ENCODE data around the gene LRRC4. TPM values are rescaled to one million over a fixed set of nuclear protein-coding genes. Genes with fewer than 3 reads are reported as not detected.

The LRRC4 gene
- polyA plus RNA-seq (2013, experiment 1 of 2), result 0.23 TPM
- polyA plus RNA-seq (2013, experiment 2 of 2), result 0.14 TPM

GRCh38 chr7:128030654-128031611, at the start of gene LRRC4:
TSS of gene LRRC4 (minus strand) at chr7:128031437. CDS start at chr7:128030640, 797 bp downstream.
- Histone ChIP-seq H3K18ac (ENCODE audit: low read depth in 1 of 2, low read length in 2 of 2) (peak within 1 kb of the TSS; percentile 38), H3K27ac (ENCODE audit: low read length, poor library complexity, severe bottlenecking) (no peak within 1 kb of the TSS), H2BK15ac (ENCODE audit: low read depth, poor library complexity, severe bottlenecking) (no peak within 1 kb of the TSS), H3K4me3 (ENCODE audit: insufficient read depth in 1 of 2, low read depth in 1 of 2, low read length in 2 of 2) (peak within 1 kb of the TSS; percentile 60 to 76), H2AFZ (ENCODE audit: low read depth, low read length) (no peak within 1 kb of the TSS), H3K9ac (ENCODE audit: low read length) (peak within 1 kb of the TSS; percentile 78), H4K91ac (ENCODE audit: low read length) (no peak within 1 kb of the TSS), H3K4me2 (ENCODE audit: low read length, poor library complexity, severe bottlenecking) (peak within 1 kb of the TSS; percentile 95), H3K36me3 (ENCODE audit: control insufficient read depth in 1 of 2, insufficient read depth in 2 of 2, low read depth in 1 of 2, low read length in 2 of 2) (peaks cover 8 to 24% of the 10 kb centered on the region in 2 experiments), H2BK120ac (ENCODE audit: low read depth, low read length) (peak within 1 kb of the TSS; percentile 50), H3K79me1 (replicated peaks; ENCODE audit: low read length, poor library complexity, severe bottlenecking) (peaks cover 34% of the 10 kb centered on the region), H4K8ac (ENCODE audit: low read length) (peak within 1 kb of the TSS; percentile 5), H2AK5ac (ENCODE audit: low read length, severe bottlenecking) (no peak within 1 kb of the TSS), H2BK12ac (ENCODE audit: low read length in 2 of 2) (peak within 1 kb of the TSS in 1 of 2 experiments; percentile 44), H3K9me3 (ENCODE audit: control insufficient read depth, low read length) (no peaks in the 10 kb centered on the region), H2BK5ac (ENCODE audit: low read depth, low read length, poor library complexity, severe bottlenecking) (no peak within 1 kb of the TSS), H3K27me3 (ENCODE audit: control insufficient read depth in 1 of 2, insufficient read depth in 1 of 2, low read length in 2 of 2) (peaks cover 0 to 17% of the 10 kb centered on the region in 2 experiments), H3K4me1 (ENCODE audit: control insufficient read depth, insufficient read depth, low read depth, low read length) (peaks cover 13% of the 10 kb centered on the region), H3K14ac (ENCODE audit: low read length in 2 of 2) (no peak within 1 kb of the TSS), H3K23ac (ENCODE audit: low read length in 2 of 2) (peak within 1 kb of the TSS; percentile 43 to 92), H3K4ac (ENCODE audit: low read depth in 1 of 2, low read length in 2 of 2) (no peak within 1 kb of the TSS)
- peak; percentile 56 for DNase-seq
- WGBS, result 2% methylated on average over 43 of the region's 87 CpGs

GRCh38 chr7:128080169-128080568, 48.9 kb upstream of the LRRC4 start:
- Histone ChIP-seq H4K8ac (ENCODE audit: low read length) (no peak overlapping the region), H3K4ac (ENCODE audit: low read depth in 1 of 2, low read length in 2 of 2) (no peak overlapping the region), H3K79me1 (replicated peaks; ENCODE audit: low read length, poor library complexity, severe bottlenecking) (peaks cover 24% of the 10 kb centered on the region), H3K4me2 (ENCODE audit: low read length, poor library complexity, severe bottlenecking) (no peak overlapping the region), H3K4me1 (ENCODE audit: control insufficient read depth, insufficient read depth, low read depth, low read length) (peaks cover 27% of the 10 kb centered on the region), H2AFZ (ENCODE audit: low read depth, low read length) (no peak overlapping the region), H3K14ac (ENCODE audit: low read length in 2 of 2) (no peak overlapping the region), H2BK5ac (ENCODE audit: low read depth, low read length, poor library complexity, severe bottlenecking) (no peak overlapping the region), H2BK120ac (ENCODE audit: low read depth, low read length) (no peak overlapping the region), H3K23ac (ENCODE audit: low read length in 2 of 2) (no peak overlapping the region), H3K18ac (ENCODE audit: low read depth in 1 of 2, low read length in 2 of 2) (no peak overlapping the region), H2AK5ac (ENCODE audit: low read length, severe bottlenecking) (no peak overlapping the region), H4K91ac (ENCODE audit: low read length) (no peak overlapping the region), H3K9me3 (ENCODE audit: control insufficient read depth, low read length) (no peaks in the 10 kb centered on the region), H3K9ac (ENCODE audit: low read length) (no peak overlapping the region), H3K27ac (ENCODE audit: low read length, poor library complexity, severe bottlenecking) (no peak overlapping the region), H2BK12ac (ENCODE audit: low read length in 2 of 2) (no peak overlapping the region), H3K4me3 (ENCODE audit: insufficient read depth in 1 of 2, low read depth in 1 of 2, low read length in 2 of 2) (no peak overlapping the region), H3K36me3 (ENCODE audit: control insufficient read depth in 1 of 2, insufficient read depth in 2 of 2, low read depth in 1 of 2, low read length in 2 of 2) (peaks cover 75 to 80% of the 10 kb centered on the region in 2 experiments), H2BK15ac (ENCODE audit: low read depth, poor library complexity, severe bottlenecking) (no peak overlapping the region), H3K27me3 (ENCODE audit: control insufficient read depth in 1 of 2, insufficient read depth in 1 of 2, low read length in 2 of 2) (no peaks in the 10 kb centered on the region)
- no peak for DNase-seq
- 90% methylated on average over 7 of the region's 7 CpGs for WGBS

GRCh38 chr7:128078309-128078708, 47.1 kb upstream of the LRRC4 start:
- Histone ChIP-seq H3K4me3 (ENCODE audit: insufficient read depth in 1 of 2, low read depth in 1 of 2, low read length in 2 of 2) (no peak overlapping the region), H3K23ac (ENCODE audit: low read length in 2 of 2) (no peak overlapping the region), H4K91ac (ENCODE audit: low read length) (no peak overlapping the region), H4K8ac (ENCODE audit: low read length) (no peak overlapping the region), H3K4me1 (ENCODE audit: control insufficient read depth, insufficient read depth, low read depth, low read length) (peaks cover 30% of the 10 kb centered on the region), H3K9ac (ENCODE audit: low read length) (no peak overlapping the region), H3K27me3 (ENCODE audit: control insufficient read depth in 1 of 2, insufficient read depth in 1 of 2, low read length in 2 of 2) (no peaks in the 10 kb centered on the region), H3K36me3 (ENCODE audit: control insufficient read depth in 1 of 2, insufficient read depth in 2 of 2, low read depth in 1 of 2, low read length in 2 of 2) (peaks cover 67 to 79% of the 10 kb centered on the region in 2 experiments), H3K4ac (ENCODE audit: low read depth in 1 of 2, low read length in 2 of 2) (no peak overlapping the region), H3K9me3 (ENCODE audit: control insufficient read depth, low read length) (no peaks in the 10 kb centered on the region), H3K14ac (ENCODE audit: low read length in 2 of 2) (no peak overlapping the region), H2AFZ (ENCODE audit: low read depth, low read length) (no peak overlapping the region), H2BK5ac (ENCODE audit: low read depth, low read length, poor library complexity, severe bottlenecking) (no peak overlapping the region), H2BK120ac (ENCODE audit: low read depth, low read length) (no peak overlapping the region), H3K4me2 (ENCODE audit: low read length, poor library complexity, severe bottlenecking) (no peak overlapping the region), H3K79me1 (replicated peaks; ENCODE audit: low read length, poor library complexity, severe bottlenecking) (peaks cover 30% of the 10 kb centered on the region), H2BK15ac (ENCODE audit: low read depth, poor library complexity, severe bottlenecking) (no peak overlapping the region), H3K27ac (ENCODE audit: low read length, poor library complexity, severe bottlenecking) (no peak overlapping the region), H2AK5ac (ENCODE audit: low read length, severe bottlenecking) (no peak overlapping the region), H2BK12ac (ENCODE audit: low read length in 2 of 2) (no peak overlapping the region), H3K18ac (ENCODE audit: low read depth in 1 of 2, low read length in 2 of 2) (no peak overlapping the region)
- 91% methylated on average over 3 of the region's 3 CpGs for WGBS
- no peak for DNase-seq

GRCh38 chr7:128076796-128077271, 45.6 kb upstream of the LRRC4 start:
- H3K14ac ChIP-seq (ENCODE audit: low read length in 2 of 2), result no peak overlapping the region
- peaks cover 30% of the 10 kb centered on the region for H3K4me1 ChIP-seq (ENCODE audit: control insufficient read depth, insufficient read depth, low read depth, low read length)
- no peak overlapping the region for H2BK5ac ChIP-seq (ENCODE audit: low read depth, low read length, poor library complexity, severe bottlenecking)
- H2BK120ac ChIP-seq (ENCODE audit: low read depth, low read length), result no peak overlapping the region
- H4K91ac ChIP-seq (ENCODE audit: low read length), result peak overlapping the region; percentile 10
- no peak overlapping the region for H2AK5ac ChIP-seq (ENCODE audit: low read length, severe bottlenecking)
- peaks cover 58 to 68% of the 10 kb centered on the region in 2 experiments for H3K36me3 ChIP-seq (ENCODE audit: control insufficient read depth in 1 of 2, insufficient read depth in 2 of 2, low read depth in 1 of 2, low read length in 2 of 2)
- no peak overlapping the region for H3K9ac ChIP-seq (ENCODE audit: low read length)
- H3K9me3 ChIP-seq (ENCODE audit: control insufficient read depth, low read length), result no peaks in the 10 kb centered on the region
- H2BK12ac ChIP-seq (ENCODE audit: low read length in 2 of 2), result no peak overlapping the region
- no peak overlapping the region for H3K18ac ChIP-seq (ENCODE audit: low read depth in 1 of 2, low read length in 2 of 2)
- H3K27ac ChIP-seq (ENCODE audit: low read length, poor library complexity, severe bottlenecking), result peak overlapping the region; percentile 24
- no peak overlapping the region for H3K4me3 ChIP-seq (ENCODE audit: insufficient read depth in 1 of 2, low read depth in 1 of 2, low read length in 2 of 2)
- no peaks in the 10 kb centered on the region for H3K27me3 ChIP-seq (ENCODE audit: control insufficient read depth in 1 of 2, insufficient read depth in 1 of 2, low read length in 2 of 2)
- DNase-seq, result no peak
- no peak overlapping the region for H2AFZ ChIP-seq (ENCODE audit: low read depth, low read length)
- H3K4ac ChIP-seq (ENCODE audit: low read depth in 1 of 2, low read length in 2 of 2), result no peak overlapping the region
- H4K8ac ChIP-seq (ENCODE audit: low read length), result no peak overlapping the region
- no peak overlapping the region for H2BK15ac ChIP-seq (ENCODE audit: low read depth, poor library complexity, severe bottlenecking)
- H3K79me1 ChIP-seq (replicated peaks; ENCODE audit: low read length, poor library complexity, severe bottlenecking), result peaks cover 35% of the 10 kb centered on the region
- no peak overlapping the region for H3K4me2 ChIP-seq (ENCODE audit: low read length, poor library complexity, severe bottlenecking)
- 91% methylated on average over 7 of the region's 7 CpGs for WGBS
- no peak overlapping the region for H3K23ac ChIP-seq (ENCODE audit: low read length in 2 of 2)

All from mesenchymal stem cell (in vitro differentiated cells and primary cell).